SK-N-SH (cell line): ENCODE measurements around the gene GFY. TPM values are rescaled to one million over a fixed set of nuclear protein-coding genes. Genes with fewer than 3 reads are reported as not detected.

Experiments used
- CTCF ChIA-PET: fragments of 300-600, 350-600 bp; formaldehyde crosslinking; extraction: SDS; loops from one replicate; lab custom pipeline; 2021; lab: Yijun Ruan, JAX
- POLR2A ChIA-PET: fragments of 350-600 bp; sonication (Branson Sonifier 250); formaldehyde crosslinking; extraction: SDS; loops from one replicate; lab custom pipeline; 2020; ENCODE audit warnings: antibody characterized with exemption, inconsistent platforms; lab: Yijun Ruan, JAX
- DNase-seq: peaks from one replicate; pipeline ENCODE4 v3.0.0; 2012
- H2AFZ ChIP-seq: fragments of 200-600 bp; sonication (generic); 2 replicates; pipeline ENCODE4 v1.8.1; 2016; ENCODE audit warnings: antibody characterized with exemption, mild to moderate bottlenecking, low read depth
- H3F3A ChIP-seq: fragments of 200-600 bp; sonication (generic); replicated peaks from 2 replicates; pipeline ENCODE3; 2016; ENCODE audit warnings: antibody characterized with exemption, mild to moderate bottlenecking; ENCODE audit not compliant: insufficient read depth
- H3K27ac ChIP-seq, 2 experiments: fragments of 200-500 bp in 1 of 2; fragments of 200-600 bp in 1 of 2; sonication (Bioruptor generic) in 1 of 2; sonication (generic), shearing (Covaris generic) in 1 of 2; 2 replicates each; pipeline versions ENCODE4 v1.5.1 to v1.6.1; 2014 to 2016; ENCODE audit warnings: low read depth in 2 of 2, inconsistent platforms in 1 of 2, low read length in 1 of 2, mild to moderate bottlenecking in 1 of 2, mixed read lengths in 1 of 2
- H3K27me3 ChIP-seq: fragments of 200-600 bp; sonication (generic), shearing (Covaris generic); 2 replicates; pipeline ENCODE4 v1.6.1; 2016; ENCODE audit warnings: mixed run types; ENCODE audit not compliant: insufficient read depth
- H3K36me3 ChIP-seq, 2 experiments: fragments of 200-500 bp in 1 of 2; fragments of 200-600 bp in 1 of 2; sonication (Bioruptor generic) in 1 of 2; sonication (generic) in 1 of 2; replicated peaks in 1 of 2; 2 replicates each; pipeline versions ENCODE3 to v1.5.1; 2014 to 2016; ENCODE audit warnings: low read length in 1 of 2, mild to moderate bottlenecking in 1 of 2; ENCODE audit not compliant: insufficient read depth in 2 of 2, control insufficient read depth in 1 of 2
- H3K4me1 ChIP-seq, 2 experiments: fragments of 200-500 bp in 1 of 2; fragments of 200-600 bp in 1 of 2; sonication (Bioruptor generic) in 1 of 2; sonication (generic), shearing (Covaris generic) in 1 of 2; 2 replicates each; pipeline versions ENCODE4 v1.5.1 to v1.6.1; 2014 to 2016; ENCODE audit warnings: low read depth in 1 of 2, low read length in 1 of 2, mixed run types in 1 of 2; ENCODE audit not compliant: insufficient read depth in 2 of 2, control insufficient read depth in 1 of 2
- H3K4me2 ChIP-seq: fragments of 200-600 bp; sonication (generic), shearing (Covaris generic); 2 replicates; pipeline ENCODE4 v1.6.1; 2017; ENCODE audit warnings: mixed run types
- H3K4me3 ChIP-seq, 2 experiments: fragments of 200-500 bp in 1 of 2; fragments of 200-600 bp in 1 of 2; sonication (Bioruptor generic) in 1 of 2; sonication (generic), shearing (Covaris generic) in 1 of 2; 2 replicates each; pipeline versions ENCODE4 v1.5.1 to v1.8.1; 2014 to 2016; ENCODE audit warnings: low read depth in 2 of 2, inconsistent platforms in 1 of 2, low read length in 1 of 2, mild to moderate bottlenecking in 1 of 2, mixed read lengths in 1 of 2, moderate library complexity in 1 of 2
- H3K79me2 ChIP-seq: fragments of 200-600 bp; sonication (generic); 2 replicates; pipeline ENCODE4 v1.8.1; 2017; ENCODE audit warnings: mild to moderate bottlenecking; ENCODE audit not compliant: insufficient read depth
- H3K9ac ChIP-seq: fragments of 200-600 bp; sonication (generic); 2 replicates; pipeline ENCODE4 v1.6.1; 2017; ENCODE audit warnings: mixed run types
- H3K9me2 ChIP-seq: fragments of 200-600 bp; sonication (generic); 2 replicates; pipeline ENCODE4 v1.6.1; 2017; ENCODE audit warnings: mixed run types
- H3K9me3 ChIP-seq: fragments of 200-600 bp; sonication (generic); 2 replicates; pipeline ENCODE4 v1.6.1; 2017; ENCODE audit warnings: mixed run types, mild to moderate bottlenecking, moderate library complexity
- H4K20me1 ChIP-seq: fragments of 200-600 bp; sonication (generic); 2 replicates; pipeline ENCODE4 v1.6.1; 2017; ENCODE audit warnings: mild to moderate bottlenecking, mixed run types; ENCODE audit not compliant: insufficient read depth
- ELF1 ChIP-seq: IDR thresholded peaks from 2 replicates; pipeline ENCODE4 v1.4.0; 2012
- EZH2phosphoT487 ChIP-seq: fragments of 200-600 bp; sonication (generic); IDR thresholded peaks from 2 replicates; pipeline ENCODE4 v1.6.1; 2017; ENCODE audit warnings: low read depth, mixed run types, mild to moderate bottlenecking, antibody characterized with exemption, moderate library complexity, borderline replicate concordance
- FOSL2 ChIP-seq: IDR thresholded peaks from 2 replicates; pipeline ENCODE4 v1.4.0; 2012; ENCODE audit warnings: low read depth, mild to moderate bottlenecking, moderate library complexity, borderline replicate concordance
- FOXJ3 ChIP-seq: sonication (generic); formaldehyde crosslinking; IDR thresholded peaks from 2 replicates; pipeline ENCODE4 v1.5.1; 2020; ENCODE audit warnings: mild to moderate bottlenecking, missing genetic modification reagents
- FOXM1 ChIP-seq: IDR thresholded peaks from 2 replicates; pipeline ENCODE4 v1.4.0; 2012; ENCODE audit warnings: low read depth, mild to moderate bottlenecking
- GATA2 ChIP-seq: sonication (generic); formaldehyde crosslinking; IDR thresholded peaks from 2 replicates; pipeline ENCODE4 v1.5.0; 2020; ENCODE audit warnings: mild to moderate bottlenecking, missing genetic modification reagents
- JUND ChIP-seq: IDR thresholded peaks from 2 replicates; pipeline ENCODE4 v1.4.0; 2012
- MXI1 ChIP-seq: IDR thresholded peaks from 2 replicates; pipeline ENCODE4 v1.6.1; 2012; ENCODE audit warnings: mild to moderate bottlenecking, low read depth, low read length, improper control_type of control experiment
- NFIC ChIP-seq: IDR thresholded peaks from 2 replicates; pipeline ENCODE4 v1.4.0; 2012; ENCODE audit warnings: borderline replicate concordance
- NRF1 ChIP-seq: IDR thresholded peaks from 2 replicates; pipeline ENCODE4 v1.6.1; 2012; ENCODE audit warnings: low read depth, mild to moderate bottlenecking, low read length
- POLR2AphosphoS5 ChIP-seq: IDR thresholded peaks from 2 replicates; pipeline ENCODE4 v1.6.1; 2012; ENCODE audit warnings: low read depth, low read length
- RFX5 ChIP-seq: IDR thresholded peaks from 2 replicates; pipeline ENCODE4 v1.6.1; 2012; ENCODE audit warnings: mild to moderate bottlenecking, improper control_type of control experiment, low read length
- SIN3A ChIP-seq: IDR thresholded peaks from 2 replicates; pipeline ENCODE4 v1.6.1; 2012; ENCODE audit warnings: low read depth, mild to moderate bottlenecking, low read length, moderate library complexity, borderline replicate concordance
- SMC3 ChIP-seq: IDR thresholded peaks from 2 replicates; pipeline ENCODE4 v1.6.1; 2012; ENCODE audit warnings: low read depth, low read length, improper control_type of control experiment
- TAF1 ChIP-seq: IDR thresholded peaks from 2 replicates; pipeline ENCODE4 v1.6.1; 2012; ENCODE audit warnings: low read depth, mild to moderate bottlenecking, low read length, moderate library complexity, borderline replicate concordance
- YY1 ChIP-seq: IDR thresholded peaks from 2 replicates; pipeline ENCODE4 v1.4.0; 2012; ENCODE audit warnings: low read depth, mild to moderate bottlenecking
- WGBS: methylation state at CpG from one replicate; pipeline ENCODE4 v1.1.6; 2017; ENCODE audit warnings: low lambda C conversion rate; 5-methylcytosine and 5-hydroxymethylcytosine counted together
- polyA plus RNA-seq, 3 experiments: library from polyadenylated mRNA; depleted of rRNA; stranded (reverse); fragments of >200 nt; gene quantifications; 2 replicates each; pipeline ENCODE4 v1.2.3, GENCODE V29; 2012
- TF ChIP-seq, protein P1 (sequence below): fragments of 150-350 bp; IDR thresholded peaks from 2 replicates; pipeline ENCODE4 v1.6.1; 2016; ENCODE audit warnings: mild to moderate bottlenecking, low read depth, low read length
- TF ChIP-seq, protein P2 (sequence below): IDR thresholded peaks from 2 replicates; pipeline ENCODE4; 2012
- TF ChIP-seq, protein P3 (sequence below): IDR thresholded peaks from 2 replicates; pipeline ENCODE4 v1.6.1; 2012; ENCODE audit warnings: mild to moderate bottlenecking, low read depth, low read length, moderate library complexity
- TF ChIP-seq, protein P4 (sequence below): IDR thresholded peaks from 2 replicates; pipeline ENCODE4 v1.4.0; 2012; ENCODE audit warnings: low read depth

Gene GFY
- polyA plus RNA-seq, 1 of the 3 experiments (the other 2 are of a cell fraction): not detected

GRCh38 chr19:49383599-49383998, 41.6 kb upstream of the GFY start:
- no peak for DNase-seq
- Histone ChIP-seq H3K36me3 (no peaks in the 10 kb centered on the region), H3K9me2 (no peaks in the 10 kb centered on the region), H3K9me3 (peaks cover 7% of the 10 kb centered on the region; the same call in 1 of the 2 replicates), H3K4me1 (peaks cover 0 to 3% of the 10 kb centered on the region in 2 experiments; a peak in 1 of 4 replicates), H3K9ac (no peak overlapping the region), H4K20me1 (no peaks in the 10 kb centered on the region), H3K4me3 (no peak overlapping the region), H3K79me2 (no peaks in the 10 kb centered on the region), H2AFZ (no peak overlapping the region), H3K27me3 (peaks cover 10% of the 10 kb centered on the region), H3F3A (peaks cover 4% of the 10 kb centered on the region), H3K27ac (no peak overlapping the region), H3K4me2 (no peak overlapping the region)
- POLR2A ChIA-PET: no interaction called here
- CTCF ChIA-PET: interaction anchor here (2.1 to 2.5 kb wide), 2 partner anchors 8 to 60 kb away, joined by 7 read pairs; no protein-coding TSS in a partner anchor
- WGBS: 13% methylated on average over 1 of the region's 1 CpG
- TF ChIP-seq FOXJ3 (CRISPR knock-in tag): no peak
- TF ChIP-seq, protein P1, sequence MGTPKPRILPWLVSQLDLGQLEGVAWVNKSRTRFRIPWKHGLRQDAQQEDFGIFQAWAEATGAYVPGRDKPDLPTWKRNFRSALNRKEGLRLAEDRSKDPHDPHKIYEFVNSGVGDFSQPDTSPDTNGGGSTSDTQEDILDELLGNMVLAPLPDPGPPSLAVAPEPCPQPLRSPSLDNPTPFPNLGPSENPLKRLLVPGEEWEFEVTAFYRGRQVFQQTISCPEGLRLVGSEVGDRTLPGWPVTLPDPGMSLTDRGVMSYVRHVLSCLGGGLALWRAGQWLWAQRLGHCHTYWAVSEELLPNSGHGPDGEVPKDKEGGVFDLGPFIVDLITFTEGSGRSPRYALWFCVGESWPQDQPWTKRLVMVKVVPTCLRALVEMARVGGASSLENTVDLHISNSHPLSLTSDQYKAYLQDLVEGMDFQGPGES: no peak
- TF ChIP-seq, protein P2, sequence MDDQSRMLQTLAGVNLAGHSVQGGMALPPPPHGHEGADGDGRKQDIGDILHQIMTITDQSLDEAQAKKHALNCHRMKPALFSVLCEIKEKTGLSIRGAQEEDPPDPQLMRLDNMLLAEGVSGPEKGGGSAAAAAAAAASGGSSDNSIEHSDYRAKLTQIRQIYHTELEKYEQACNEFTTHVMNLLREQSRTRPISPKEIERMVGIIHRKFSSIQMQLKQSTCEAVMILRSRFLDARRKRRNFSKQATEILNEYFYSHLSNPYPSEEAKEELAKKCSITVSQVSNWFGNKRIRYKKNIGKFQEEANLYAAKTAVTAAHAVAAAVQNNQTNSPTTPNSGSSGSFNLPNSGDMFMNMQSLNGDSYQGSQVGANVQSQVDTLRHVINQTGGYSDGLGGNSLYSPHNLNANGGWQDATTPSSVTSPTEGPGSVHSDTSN: no peak
- TF ChIP-seq ELF1: no peak
- TF ChIP-seq EZH2phosphoT487: no peak
- no peak for TF ChIP-seq NFIC
- TF ChIP-seq RFX5: no peak
- TF ChIP-seq JUND: no peak
- TF ChIP-seq GATA2: no peak

- no peaks in the 10 kb centered on the region for H3K36me3 ChIP-seq
- WGBS: 27% methylated on average over 39 of the region's 40 CpGs
- POLR2A ChIA-PET: no interaction called here
- no peaks in the 10 kb centered on the region for H3K9me2 ChIP-seq
- H3K79me2 ChIP-seq: no peaks in the 10 kb centered on the region
- peak; percentile 87 for DNase-seq
- peaks cover 0 to 3% of the 10 kb centered on the region in 2 experiments; a peak in 1 of 4 replicates for H3K4me1 ChIP-seq
- H3K9ac ChIP-seq: no peak within 1 kb of the TSS
- no peak within 1 kb of the TSS for H3K27ac ChIP-seq
- no peaks in the 10 kb centered on the region for H3K9me3 ChIP-seq
- peak within 1 kb of the TSS; percentile 63; the same call in 1 of the 2 replicates for H2AFZ ChIP-seq
- peak within 1 kb of the TSS; percentile 41; the same call in 1 of the 2 replicates for H3K4me2 ChIP-seq
- H4K20me1 ChIP-seq: no peaks in the 10 kb centered on the region
- H3K4me3 ChIP-seq: peak within 1 kb of the TSS in 1 of 2 experiments; percentile 9; a peak in 1 of 4 replicates
- H3F3A ChIP-seq: peaks cover 13% of the 10 kb centered on the region
- CTCF ChIA-PET: interaction anchor here (1.5 to 8.8 kb wide), 2 partner anchors 13 to 56 kb away, joined by 3 to 149 read pairs; partner anchors contain the start of gene SLC17A7
- TF ChIP-seq, protein P3, sequence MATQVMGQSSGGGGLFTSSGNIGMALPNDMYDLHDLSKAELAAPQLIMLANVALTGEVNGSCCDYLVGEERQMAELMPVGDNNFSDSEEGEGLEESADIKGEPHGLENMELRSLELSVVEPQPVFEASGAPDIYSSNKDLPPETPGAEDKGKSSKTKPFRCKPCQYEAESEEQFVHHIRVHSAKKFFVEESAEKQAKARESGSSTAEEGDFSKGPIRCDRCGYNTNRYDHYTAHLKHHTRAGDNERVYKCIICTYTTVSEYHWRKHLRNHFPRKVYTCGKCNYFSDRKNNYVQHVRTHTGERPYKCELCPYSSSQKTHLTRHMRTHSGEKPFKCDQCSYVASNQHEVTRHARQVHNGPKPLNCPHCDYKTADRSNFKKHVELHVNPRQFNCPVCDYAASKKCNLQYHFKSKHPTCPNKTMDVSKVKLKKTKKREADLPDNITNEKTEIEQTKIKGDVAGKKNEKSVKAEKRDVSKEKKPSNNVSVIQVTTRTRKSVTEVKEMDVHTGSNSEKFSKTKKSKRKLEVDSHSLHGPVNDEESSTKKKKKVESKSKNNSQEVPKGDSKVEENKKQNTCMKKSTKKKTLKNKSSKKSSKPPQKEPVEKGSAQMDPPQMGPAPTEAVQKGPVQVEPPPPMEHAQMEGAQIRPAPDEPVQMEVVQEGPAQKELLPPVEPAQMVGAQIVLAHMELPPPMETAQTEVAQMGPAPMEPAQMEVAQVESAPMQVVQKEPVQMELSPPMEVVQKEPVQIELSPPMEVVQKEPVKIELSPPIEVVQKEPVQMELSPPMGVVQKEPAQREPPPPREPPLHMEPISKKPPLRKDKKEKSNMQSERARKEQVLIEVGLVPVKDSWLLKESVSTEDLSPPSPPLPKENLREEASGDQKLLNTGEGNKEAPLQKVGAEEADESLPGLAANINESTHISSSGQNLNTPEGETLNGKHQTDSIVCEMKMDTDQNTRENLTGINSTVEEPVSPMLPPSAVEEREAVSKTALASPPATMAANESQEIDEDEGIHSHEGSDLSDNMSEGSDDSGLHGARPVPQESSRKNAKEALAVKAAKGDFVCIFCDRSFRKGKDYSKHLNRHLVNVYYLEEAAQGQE: no peak
- TF ChIP-seq NFIC: no peak
- no peak for TF ChIP-seq TAF1
- no peak for TF ChIP-seq GATA2
- TF ChIP-seq POLR2AphosphoS5: peak; percentile 35; the same call in 1 of the 2 replicates
- peak; percentile 75 for TF ChIP-seq NRF1
- TF ChIP-seq MXI1: no peak
- TF ChIP-seq RFX5: no peak
- no peak for TF ChIP-seq YY1
- no peak for TF ChIP-seq JUND
- no peak for TF ChIP-seq SMC3
- TF ChIP-seq FOSL2: no peak
- no peak for TF ChIP-seq FOXM1
- TF ChIP-seq SIN3A: no peak
- TF ChIP-seq ELF1: no peak
- TF ChIP-seq, protein P4, sequence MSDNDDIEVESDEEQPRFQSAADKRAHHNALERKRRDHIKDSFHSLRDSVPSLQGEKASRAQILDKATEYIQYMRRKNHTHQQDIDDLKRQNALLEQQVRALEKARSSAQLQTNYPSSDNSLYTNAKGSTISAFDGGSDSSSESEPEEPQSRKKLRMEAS: 0 out of 2 replicates have a peak, but pooled peaks have one; percentile 34
- H3K27me3 ChIP-seq: peaks cover 29% of the 10 kb centered on the region; the same call in 1 of the 2 replicates
Observed at GRCh38 chr19:49387936-49388372, 37.2 kb upstream of the GFY start, which contains the start of gene KASH5. Gene KASH5 (plus strand): TSS chr19:49388249. CDS start chr19:49390884, 2,635 bp downstream.
